Gastrocnemius medialis (tissue), 4 donors: Measurements from ENCODE around the gene ITCH. TPM values are rescaled to one million over a fixed set of nuclear protein-coding genes. Genes with fewer than 3 reads are reported as not detected.
"Not testable (repeated sequence)": the region's sequence is repeated elsewhere in the genome, so short reads cannot be mapped to it uniquely, and the experiment has no call there.

Experiments
- ATAC-seq, 2 donors: fragments of 150-250 bp; one replicate each; pipeline ENCODE4 v1.9.1; 2016
- DNase-seq, 2 donors: peaks; one replicate each; pipeline ENCODE4 v3.0.0-alpha.2; 2019
- H3K27ac ChIP-seq, 4 donors: fragments of 200-600 bp; sonication (generic); 1 replicate in 1 of 4; 2 replicates in 3 of 4; pipeline ENCODE4 v1.5.1; 2016 to 2018; ENCODE audit warnings: mild to moderate bottlenecking in 2 of 4, moderate library complexity in 1 of 4
- H3K27me3 ChIP-seq, 3 donors: fragments of 200-600 bp; sonication (generic) in 2 of 3; 1 replicate in 1 of 3; 2 replicates in 2 of 3; pipeline versions ENCODE4 v1.5.1 to v1.6.0; 2016 to 2019; ENCODE audit warnings: mild to moderate bottlenecking in 1 of 3, moderate library complexity in 1 of 3
- H3K36me3 ChIP-seq, 2 donors: fragments of 200-600 bp; sonication (generic) in 1 of 2; one replicate each; pipeline ENCODE4 v1.5.1; 2017 to 2018
- H3K4me1 ChIP-seq, 2 donors: fragments of 200-600 bp; sonication (generic) in 1 of 2; one replicate each; pipeline ENCODE4 v1.5.1; 2016 to 2017; ENCODE audit warnings: mild to moderate bottlenecking in 2 of 2
- H3K4me3 ChIP-seq, 4 donors: fragments of 200-600 bp; sonication (generic) in 3 of 4; 1 replicate in 1 of 4; 2 replicates in 3 of 4; pipeline ENCODE4 v1.5.1; 2016 to 2019; ENCODE audit warnings: mild to moderate bottlenecking in 2 of 4
- H3K9me3 ChIP-seq, 3 donors: fragments of 200-600 bp; sonication (generic) in 2 of 3; 1 replicate in 1 of 3; 2 replicates in 2 of 3; pipeline ENCODE4 v1.5.1; 2016 to 2019
- CTCF ChIP-seq, 5 experiments: fragments of 450-650 bp in 3 of 5; fragments of 200-600 bp in 2 of 5; sonication (generic) in 2 of 5; IDR thresholded peaks in 4 of 5; conservative IDR thresholded peaks in 1 of 5; 1 replicate in 4 of 5; 2 replicates in 1 of 5; pipeline ENCODE4 v1.5.1; 2016 to 2019; ENCODE audit warnings: antibody characterized with exemption in 5 of 5, mild to moderate bottlenecking in 3 of 5, moderate library complexity in 3 of 5
- POLR2A ChIP-seq, 2 donors: fragments of 450-650 bp; IDR thresholded peaks; one replicate each; pipeline ENCODE4 v1.6.1; 2017; ENCODE audit warnings: antibody characterized with exemption in 2 of 2, mild to moderate bottlenecking in 2 of 2, moderate library complexity in 2 of 2
- in situ Hi-C, 4 donors: fragments of 200-750 bp; cut with MboI; loops; one replicate each; pipeline versions ENCODE4 v1.15.0 to v1.8.0; 2017; ENCODE audit warnings: low sequenced_read_pairs in 4 of 4
- intact Hi-C: fragments of 100-400 bp; cut with DNase I; formaldehyde crosslinking; loops from one replicate; pipeline ENCODE4 v1.15.1; 2023; ENCODE audit warnings: low total_unique reads
- total RNA-seq, 4 donors: library from RNA; depleted of rRNA; stranded (reverse); fragments of >200 nt; gene quantifications; one replicate each; pipeline versions ENCODE4 v1.1.0 to v1.2.3, GENCODE V29; 2016

The ITCH gene
- total RNA-seq, 4 donors from 2014 or later: 32.9 to 55.2 (median 52.0) TPM

GRCh38 chr20:34431168-34431567 is 68.1 kb downstream of the ITCH start:
- ATAC-seq: no peak
- peaks cover 0 to 5% of the 10 kb centered on the region in 2 donors for H3K36me3 ChIP-seq
- intact Hi-C loops: no loop called here

GRCh38 chr20:34432663-34433062 is 69.6 kb downstream of the ITCH start:
- H3K9me3 ChIP-seq, H3K4me1 ChIP-seq, intact Hi-C loops, ATAC-seq, H3K27ac ChIP-seq, DNase-seq, H3K27me3 ChIP-seq, in situ Hi-C loops, H3K36me3 ChIP-seq, H3K4me3 ChIP-seq: not testable (repeated sequence)

More at GRCh38 chr20:34431168-34431567, 68.1 kb downstream of the ITCH start:
- no peak for TF ChIP-seq POLR2A (IDR thresholded peaks at IDR 0.05)
- no peak for TF ChIP-seq CTCF (IDR thresholded peaks at IDR 0.05 in 4 of 5, conservative IDR thresholded peaks at IDR 0.05 in 1 of 5)
- Histone ChIP-seq H3K27me3 (no peaks in the 10 kb centered on the region), H3K4me3 (no peak overlapping the region), H3K4me1 (no peaks in the 10 kb centered on the region), H3K9me3 (no peaks in the 10 kb centered on the region), H3K27ac (no peak overlapping the region)
- DNase-seq: no peak
- in situ Hi-C loops: no loop called here

- peaks cover 0 to 4% of the 10 kb centered on the region in 2 donors for H3K4me1 ChIP-seq
- intact Hi-C loops: no loop called here
- no peaks in the 10 kb centered on the region for H3K9me3 ChIP-seq
- in situ Hi-C loops: no loop called here
- H3K4me3 ChIP-seq: no peak overlapping the region
- no peaks in the 10 kb centered on the region for H3K27me3 ChIP-seq
- DNase-seq (no peak), ATAC-seq (no peak)
- H3K27ac ChIP-seq: no peak overlapping the region
- TF ChIP-seq CTCF (IDR thresholded peaks at IDR 0.05 in 4 of 5, conservative IDR thresholded peaks at IDR 0.05 in 1 of 5) (no peak), POLR2A (IDR thresholded peaks at IDR 0.05) (no peak)
- H3K36me3 ChIP-seq: no peaks in the 10 kb centered on the region
Measured at GRCh38 chr20:34433391-34433790, 70.3 kb downstream of the ITCH start.

GRCh38 chr20:34435589-34435988 is 72.5 kb downstream of the ITCH start:
- H3K9me3 ChIP-seq: no peaks in the 10 kb centered on the region
- TF ChIP-seq POLR2A (IDR thresholded peaks at IDR 0.05) (no peak), CTCF (IDR thresholded peaks at IDR 0.05 in 4 of 5, conservative IDR thresholded peaks at IDR 0.05 in 1 of 5) (no peak)
- H3K27me3 ChIP-seq: no peaks in the 10 kb centered on the region
- no peak for ATAC-seq
- DNase-seq: no peak
- H3K4me1 ChIP-seq: peaks cover 0 to 4% of the 10 kb centered on the region in 2 donors
- H3K4me3 ChIP-seq: no peak overlapping the region
- no peak overlapping the region for H3K27ac ChIP-seq
- intact Hi-C loops (no loop called here), in situ Hi-C loops (no loop called here)
- peaks cover 0 to 7% of the 10 kb centered on the region in 2 donors for H3K36me3 ChIP-seq

- no peak for ATAC-seq
Measured at GRCh38 chr20:34437330-34437986, 74.4 kb downstream of the ITCH start.

More at GRCh38 chr20:34437330-34437986, 74.4 kb downstream of the ITCH start:
- TF ChIP-seq POLR2A (IDR thresholded peaks at IDR 0.05) (no peak), CTCF (IDR thresholded peaks at IDR 0.05 in 4 of 5, conservative IDR thresholded peaks at IDR 0.05 in 1 of 5) (no peak)
- Histone ChIP-seq H3K27ac (no peak overlapping the region), H3K27me3 (no peaks in the 10 kb centered on the region), H3K9me3 (no peaks in the 10 kb centered on the region), H3K4me3 (no peak overlapping the region), H3K4me1 (peaks cover 0 to 4% of the 10 kb centered on the region in 2 donors), H3K36me3 (peaks cover 2 to 25% of the 10 kb centered on the region in 2 donors)
- intact Hi-C loops: no loop called here
- in situ Hi-C loops: no loop called here
- DNase-seq: no peak
